ENCODE results near the gene CARNS1. TPM values are rescaled to one million over a fixed set of nuclear protein-coding genes. Genes with fewer than 3 reads are reported as not detected.

Gene CARNS1
- total and polyA plus RNA-seq, 12 donors: 0.10 to 0.80 (median 0.35) TPM; not detected in 1

- peaks cover 17 to 19% of the 10 kb centered on the region in 2 donors for H3K4me1 ChIP-seq (replicated peaks in 1 of 2)
- WGBS, 4 donors: 7 to 17% (median 11%) methylated on average over 8 to 31 of the region's 31 CpGs
- peak overlapping the region in 4 of 5 donors; percentile 67 to 92 (median 79) for H3K27ac ChIP-seq
- no peaks in the 10 kb centered on the region for H3K9me3 ChIP-seq (replicated peaks in 1 of 3)
- DNase-seq: peak in 1 of 7 donors; percentile 67
- H3K4me3 ChIP-seq: peak overlapping the region; percentile 51 to 94 (median 74)
- no peak for TF ChIP-seq POLR2A (IDR thresholded peaks at IDR 0.05)
- TF ChIP-seq, protein P1, sequence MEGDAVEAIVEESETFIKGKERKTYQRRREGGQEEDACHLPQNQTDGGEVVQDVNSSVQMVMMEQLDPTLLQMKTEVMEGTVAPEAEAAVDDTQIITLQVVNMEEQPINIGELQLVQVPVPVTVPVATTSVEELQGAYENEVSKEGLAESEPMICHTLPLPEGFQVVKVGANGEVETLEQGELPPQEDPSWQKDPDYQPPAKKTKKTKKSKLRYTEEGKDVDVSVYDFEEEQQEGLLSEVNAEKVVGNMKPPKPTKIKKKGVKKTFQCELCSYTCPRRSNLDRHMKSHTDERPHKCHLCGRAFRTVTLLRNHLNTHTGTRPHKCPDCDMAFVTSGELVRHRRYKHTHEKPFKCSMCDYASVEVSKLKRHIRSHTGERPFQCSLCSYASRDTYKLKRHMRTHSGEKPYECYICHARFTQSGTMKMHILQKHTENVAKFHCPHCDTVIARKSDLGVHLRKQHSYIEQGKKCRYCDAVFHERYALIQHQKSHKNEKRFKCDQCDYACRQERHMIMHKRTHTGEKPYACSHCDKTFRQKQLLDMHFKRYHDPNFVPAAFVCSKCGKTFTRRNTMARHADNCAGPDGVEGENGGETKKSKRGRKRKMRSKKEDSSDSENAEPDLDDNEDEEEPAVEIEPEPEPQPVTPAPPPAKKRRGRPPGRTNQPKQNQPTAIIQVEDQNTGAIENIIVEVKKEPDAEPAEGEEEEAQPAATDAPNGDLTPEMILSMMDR (IDR thresholded peaks at IDR 0.05): no peak
- intact Hi-C loops (cut with DNase I): no loop called here
- peaks cover 0 to 5% of the 10 kb centered on the region in 2 donors for H3K36me3 ChIP-seq (replicated peaks in 1 of 2)
- H3K27me3 ChIP-seq: no peaks in the 10 kb centered on the region
Measured at GRCh38 chr11:67392183-67392715, 23.2 kb upstream of the CARNS1 start.

DNA sequence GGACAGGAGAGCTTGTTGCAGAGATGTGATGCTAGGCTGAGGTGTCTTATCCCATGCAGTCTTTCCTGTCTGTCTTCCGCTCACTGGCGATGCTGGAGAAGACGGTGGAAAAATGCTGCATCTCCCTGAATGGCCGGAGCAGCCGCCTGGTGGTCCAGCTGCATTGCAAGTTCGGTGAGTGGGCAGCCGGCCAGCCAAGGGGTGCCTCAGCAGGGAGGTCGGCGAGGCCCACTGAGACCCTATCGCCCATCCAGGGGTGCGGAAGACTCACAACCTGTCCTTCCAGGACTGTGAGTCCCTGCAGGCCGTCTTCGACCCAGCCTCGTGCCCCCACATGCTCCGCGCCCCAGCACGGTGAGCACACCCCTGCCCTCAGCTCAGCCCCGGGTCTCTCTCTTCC is 22.0 kb upstream of the CARNS1 start:
- Histone ChIP-seq H3K9me3 (replicated peaks in 1 of 3) (no peaks in the 10 kb centered on the region), H3K27ac (no peak overlapping the region), H3K27me3 (no peaks in the 10 kb centered on the region), H3K36me3 (replicated peaks in 1 of 2) (peaks cover 0 to 17% of the 10 kb centered on the region in 2 donors), H3K4me3 (no peak overlapping the region), H3K4me1 (replicated peaks in 1 of 2) (peaks cover 24 to 31% of the 10 kb centered on the region in 2 donors)
- intact Hi-C loops (cut with DNase I): no loop called here
- DNase-seq: peak in 1 of 7 donors; percentile 66
- TF ChIP-seq, protein P1 (IDR thresholded peaks at IDR 0.05): no peak
- no peak for TF ChIP-seq POLR2A (IDR thresholded peaks at IDR 0.05)
- 91 to 94% (median 92%) methylated on average over 12 to 18 of the region's 18 CpGs for WGBS, 4 donors

DNA sequence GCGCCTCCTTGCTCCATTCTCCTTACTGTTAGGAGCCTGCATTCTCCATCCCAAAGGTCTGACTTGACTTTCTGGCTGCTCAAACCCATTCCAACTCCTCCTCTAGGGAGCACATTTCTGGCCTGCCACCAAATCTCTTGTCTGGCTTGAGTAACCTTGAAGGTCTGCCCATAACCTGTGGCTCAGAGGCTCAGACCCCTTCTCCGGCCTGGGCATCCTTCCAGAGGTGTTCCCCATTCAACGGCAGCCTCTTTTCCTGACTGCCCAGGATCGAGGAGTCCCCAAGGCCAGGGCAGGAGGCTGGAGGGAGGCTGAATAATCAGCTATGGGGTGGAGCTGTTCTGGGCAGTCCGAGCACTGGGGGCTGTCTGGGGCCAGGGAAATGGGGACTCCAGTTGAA is 21.5 kb upstream of the CARNS1 start:
- Histone ChIP-seq H3K27ac (peak overlapping the region in 2 of 5 donors; percentile 3 to 14), H3K4me1 (replicated peaks in 1 of 2) (peaks cover 24 to 34% of the 10 kb centered on the region in 2 donors), H3K36me3 (replicated peaks in 1 of 2) (peaks cover 0 to 22% of the 10 kb centered on the region in 2 donors), H3K4me3 (no peak overlapping the region), H3K9me3 (replicated peaks in 1 of 3) (no peaks in the 10 kb centered on the region), H3K27me3 (no peaks in the 10 kb centered on the region)
- intact Hi-C loops (cut with DNase I): no loop called here
- TF ChIP-seq, protein P1 (IDR thresholded peaks at IDR 0.05): no peak
- TF ChIP-seq POLR2A (IDR thresholded peaks at IDR 0.05): no peak
- DNase-seq: peak; percentile 67 to 84 (median 81)
- 38 to 69% (median 52%) methylated on average over 2 to 5 of the region's 5 CpGs for WGBS, 4 donors

DNA sequence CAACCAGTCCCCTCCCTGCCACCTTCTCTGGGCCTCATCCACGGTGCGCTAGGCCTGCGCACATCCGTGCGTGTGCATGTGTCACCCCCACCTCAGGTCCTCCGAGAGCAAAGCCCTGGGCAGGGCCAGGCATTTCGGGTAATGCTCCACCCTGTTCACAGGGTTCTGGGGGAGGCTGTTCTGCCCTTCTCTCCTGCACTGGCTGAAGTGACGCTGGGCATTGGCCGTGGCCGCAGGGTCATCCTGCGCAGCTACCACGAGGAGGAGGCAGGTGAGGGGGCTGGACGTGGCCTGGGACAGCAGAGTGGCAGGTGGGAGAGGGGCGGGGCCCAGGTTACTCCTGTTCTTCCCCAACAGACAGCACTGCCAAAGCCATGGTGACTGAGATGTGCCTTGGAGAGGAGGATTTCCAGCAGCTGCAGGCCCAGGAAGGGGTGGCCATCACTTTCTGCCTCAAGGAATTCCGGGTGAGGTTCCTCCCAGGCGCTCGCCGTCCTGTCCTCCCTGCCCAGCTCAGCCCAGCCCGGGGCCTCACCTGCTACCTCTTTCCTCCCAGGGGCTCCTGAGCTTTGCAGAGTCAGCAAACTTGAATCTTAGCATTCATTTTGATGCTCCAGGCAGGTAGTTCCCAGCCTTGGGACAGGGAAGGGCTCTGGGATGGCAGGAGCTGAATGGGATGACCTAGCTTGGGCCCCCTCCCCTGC is 19.8 kb upstream of the CARNS1 start:
- no peaks in the 10 kb centered on the region for H3K27me3 ChIP-seq
- H3K9me3 ChIP-seq (replicated peaks in 1 of 3): no peaks in the 10 kb centered on the region
- peaks cover 32 to 49% of the 10 kb centered on the region in 2 donors for H3K4me1 ChIP-seq (replicated peaks in 1 of 2)
- intact Hi-C loops (cut with DNase I): loop anchor here in 1 of 2 donors (5.0 kb wide), 1 partner anchor 107 kb away; no protein-coding TSS in a partner anchor
- DNase-seq: no peak
- TF ChIP-seq, protein P1 (IDR thresholded peaks at IDR 0.05): no peak
- TF ChIP-seq POLR2A (IDR thresholded peaks at IDR 0.05): no peak
- peaks cover 0 to 29% of the 10 kb centered on the region in 2 donors for H3K36me3 ChIP-seq (replicated peaks in 1 of 2)
- 86 to 94% (median 88%) methylated on average over 9 to 19 of the region's 19 CpGs for WGBS, 4 donors
- H3K4me3 ChIP-seq: no peak overlapping the region
- H3K27ac ChIP-seq: no peak overlapping the region
